AG10803 (cell line): ENCODE measurements around the gene ZNF579.

ENCODE experiments used
- DNase-seq: peaks from one replicate; pipeline ENCODE4 v3.0.0; 2010; ENCODE audit warnings: low read depth
- H3K4me3 ChIP-seq: 2 replicates; pipeline ENCODE4 v1.5.1; 2011; ENCODE audit warnings: mild to moderate bottlenecking, low read length, control low read depth
- CTCF ChIP-seq: conservative IDR thresholded peaks from 2 replicates; pipeline ENCODE4 v1.5.1; 2011; ENCODE audit warnings: mild to moderate bottlenecking, low read length, control low read depth, inconsistent platforms

The ZNF579 gene

GRCh38 chr19:55594996-55595545 lies 14.4 kb upstream of the ZNF579 start:
- no peak overlapping the region for H3K4me3 ChIP-seq
- DNase-seq: no peak
- TF ChIP-seq CTCF: no peak

DNA sequence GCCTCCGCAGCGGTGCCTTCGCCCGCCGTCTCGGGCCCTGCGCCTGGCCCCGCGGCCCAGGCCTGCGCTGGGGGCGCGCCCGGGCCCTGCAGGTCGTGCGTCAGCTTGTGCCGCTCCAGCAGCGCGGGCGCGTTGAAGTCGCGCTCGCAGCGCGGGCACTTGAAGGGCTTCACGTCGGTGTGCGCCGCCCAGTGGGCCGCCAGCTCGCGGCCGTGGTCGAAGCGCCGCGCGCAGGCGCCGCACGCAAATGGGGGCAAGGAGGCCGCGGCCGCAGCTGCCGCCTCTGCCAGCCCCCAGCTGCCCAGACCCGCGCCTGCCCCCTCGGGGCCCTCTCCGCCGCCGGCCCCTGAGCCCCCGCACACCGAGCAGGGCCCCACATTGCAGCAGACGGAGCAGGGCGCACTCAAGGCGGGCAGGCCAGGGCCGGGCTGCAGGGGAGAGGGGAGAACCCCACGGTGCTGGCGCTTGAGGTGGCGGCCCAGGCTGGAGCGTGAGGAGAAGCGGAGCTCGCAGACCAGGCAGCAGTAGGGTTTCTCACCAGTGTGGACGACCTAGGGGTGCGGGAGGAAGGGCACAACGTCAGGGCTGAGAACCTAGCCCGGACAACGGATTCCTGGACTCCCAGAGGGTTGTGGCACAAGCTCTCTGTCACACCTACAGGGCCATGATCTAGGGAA lies 12.6 kb upstream of the ZNF579 start:
- DNase-seq: no peak
- H3K4me3 ChIP-seq: no peak overlapping the region
- no peak for TF ChIP-seq CTCF

DNA sequence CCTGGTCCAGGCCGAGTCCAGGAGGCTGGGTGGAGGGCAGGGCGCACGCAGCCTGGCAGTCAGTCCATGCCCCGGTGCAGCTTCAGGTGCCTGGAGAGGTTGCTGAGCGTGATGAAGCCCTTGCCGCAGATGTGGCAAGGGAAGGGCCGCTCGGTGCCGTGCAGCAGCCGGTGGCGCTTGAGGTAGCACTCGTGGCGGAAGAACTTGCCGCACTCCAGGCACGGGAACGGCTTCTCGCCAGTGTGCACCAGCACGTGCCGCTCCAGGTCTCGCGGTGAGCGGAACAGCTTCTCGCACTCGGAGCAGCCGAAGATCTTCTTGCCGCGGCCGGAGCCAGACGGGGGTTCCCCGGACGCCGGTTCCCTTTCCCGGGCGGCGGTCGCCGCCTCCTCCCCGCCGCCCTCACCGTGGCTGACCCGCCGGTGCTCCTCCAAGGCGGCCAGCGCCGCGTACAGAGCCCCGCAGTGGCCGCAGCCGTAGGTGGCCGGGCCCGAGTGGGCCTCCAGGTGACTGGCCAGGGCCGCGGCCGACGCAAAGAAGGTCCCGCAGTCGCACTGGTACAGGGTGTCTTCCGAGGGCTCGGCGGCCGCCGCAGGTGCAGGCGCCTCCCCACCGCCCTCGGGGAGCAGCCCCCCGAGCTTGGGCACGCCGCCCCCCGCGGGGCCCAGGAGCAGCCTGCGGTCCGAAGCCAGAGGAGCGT lies 11.9 kb upstream of the ZNF579 start:
- H3K4me3 ChIP-seq: no peak overlapping the region
- TF ChIP-seq CTCF: no peak

GRCh38 chr19:55591555-55591954 lies 10.9 kb upstream of the ZNF579 start:
- no peak overlapping the region for H3K4me3 ChIP-seq
- no peak for DNase-seq

More for the DNA sequence above, 11.9 kb upstream of the ZNF579 start:
- no peak for DNase-seq

GRCh38 chr19:55590617-55591016 lies 10.0 kb upstream of the ZNF579 start:
- no peak overlapping the region for H3K4me3 ChIP-seq
- no peak for TF ChIP-seq CTCF
- no peak for DNase-seq

More at GRCh38 chr19:55591555-55591954, 10.9 kb upstream of the ZNF579 start:
- TF ChIP-seq CTCF: no peak

DNA sequence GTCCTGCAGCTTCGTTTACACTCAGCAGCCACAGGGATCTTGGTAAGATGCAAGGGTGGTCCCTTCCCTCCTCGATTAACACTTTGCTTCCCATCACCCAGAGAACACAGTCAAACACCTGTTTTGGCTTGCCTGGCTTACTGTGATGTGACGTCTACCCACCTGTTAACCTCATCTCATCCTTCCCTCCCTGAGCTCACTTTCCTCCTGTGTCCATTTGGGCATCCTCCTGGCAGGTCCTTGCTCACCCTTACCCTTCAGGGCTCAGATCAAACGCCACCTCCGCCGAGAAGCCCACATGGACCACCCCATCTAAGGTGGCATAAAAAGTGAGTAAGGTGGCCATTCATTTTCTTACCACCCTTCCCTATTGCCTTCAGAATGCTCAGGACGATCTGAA lies 9.5 kb upstream of the ZNF579 start:
- DNase-seq: no peak
- TF ChIP-seq CTCF: no peak
- no peak overlapping the region for H3K4me3 ChIP-seq

GRCh38 chr19:55588738-55589137 lies 8.1 kb upstream of the ZNF579 start:
- no peak overlapping the region for H3K4me3 ChIP-seq
- TF ChIP-seq CTCF: no peak
- DNase-seq: no peak
